ENCODE data around the gene NDFIP1.
"Not testable (repeated sequence)": the region's sequence is repeated elsewhere in the genome, so short reads cannot be mapped to it uniquely, and the experiment has no call there.

The NDFIP1 gene

DNA sequence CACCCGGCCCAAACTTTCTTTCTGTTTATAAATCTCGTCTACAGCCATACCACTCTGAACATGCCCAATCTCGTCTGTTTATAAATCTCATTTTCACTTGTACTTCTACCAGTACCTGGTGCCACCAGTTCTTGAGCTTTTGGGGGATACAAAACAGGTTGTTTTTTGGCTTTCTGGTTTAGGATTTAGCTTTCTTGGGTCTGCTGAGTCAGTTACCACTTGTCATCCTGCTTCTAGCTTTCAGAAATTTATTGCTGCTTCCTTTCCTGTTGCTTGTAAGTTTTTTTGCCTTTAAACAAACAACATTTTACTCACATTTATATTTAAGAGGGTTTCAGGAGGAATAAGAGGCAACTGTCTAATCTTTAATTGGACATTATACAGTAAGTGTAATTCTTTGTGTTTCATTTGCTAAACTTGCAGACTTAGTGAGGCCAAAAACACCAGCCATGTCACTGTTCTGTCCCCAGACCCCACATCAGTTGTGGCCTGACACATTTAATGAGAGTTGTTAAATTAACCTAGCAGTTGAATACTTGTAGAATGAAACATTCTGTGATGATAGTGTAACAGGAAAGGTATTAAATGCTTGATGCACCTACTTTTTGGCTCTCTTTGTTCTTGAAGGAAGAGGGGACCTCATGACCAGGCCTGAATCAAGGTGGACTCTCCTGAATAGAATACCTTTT lies 11.8 kb downstream of the NDFIP1 start:
- no peak for DNase-seq

DNA sequence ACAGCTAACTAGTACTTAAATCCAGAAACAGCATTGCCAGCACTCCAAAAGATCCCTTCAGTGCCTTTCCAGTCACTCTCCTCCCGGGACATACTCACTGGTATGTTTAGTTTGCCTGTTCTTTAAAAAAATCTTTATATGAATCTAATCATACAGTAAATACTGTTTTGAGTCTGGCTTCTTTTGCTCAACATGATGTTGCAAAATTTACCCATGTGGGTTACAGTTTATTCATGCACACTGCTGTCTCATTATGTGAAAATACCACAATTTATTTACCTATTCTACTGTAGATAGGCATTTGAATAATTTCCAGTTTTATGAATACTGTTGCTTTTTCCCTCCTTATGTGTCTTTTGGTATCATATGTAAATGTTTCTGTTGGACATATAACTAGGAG lies 13.5 kb downstream of the NDFIP1 start:
- no peak for DNase-seq

DNA sequence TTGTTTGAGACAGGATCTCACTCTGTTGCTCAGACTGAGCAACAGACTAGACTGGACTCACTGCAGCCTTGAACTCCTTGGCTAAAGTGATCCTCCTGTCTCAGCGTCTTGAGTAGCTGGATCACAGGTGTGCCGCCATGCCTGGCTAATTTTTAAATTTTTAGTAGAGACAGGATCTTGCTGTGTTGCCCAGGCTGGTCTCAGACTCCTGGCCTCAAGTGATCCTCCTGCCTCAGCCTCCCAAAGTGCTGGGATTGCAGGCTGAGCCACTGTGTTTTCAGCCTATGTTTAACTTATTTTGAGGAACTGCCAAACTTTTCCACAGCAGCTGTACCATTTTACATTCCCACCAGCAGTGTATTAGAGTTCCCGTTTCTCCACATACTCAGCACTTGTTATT lies 16.8 kb downstream of the NDFIP1 start:
- no peak for DNase-seq

DNA sequence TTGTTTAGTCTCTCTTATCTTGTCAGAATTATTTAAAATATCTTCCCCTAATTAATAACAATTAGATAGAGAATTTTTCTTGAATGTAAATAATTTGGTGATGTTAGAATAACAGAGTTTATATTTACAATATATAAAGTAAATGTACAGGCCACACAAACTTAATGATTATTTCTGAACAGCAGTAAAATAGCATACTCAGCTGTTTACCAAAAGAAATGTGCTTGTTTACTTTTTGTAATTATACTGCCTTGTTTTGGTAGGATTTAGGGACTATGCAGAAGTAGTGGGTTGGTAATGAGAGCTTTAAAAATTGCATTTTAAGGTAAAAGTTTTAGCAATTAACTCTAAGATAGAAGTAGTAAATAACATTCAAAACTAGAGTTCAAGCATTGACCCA lies 17.4 kb downstream of the NDFIP1 start:
- DNase-seq = no peak

DNA sequence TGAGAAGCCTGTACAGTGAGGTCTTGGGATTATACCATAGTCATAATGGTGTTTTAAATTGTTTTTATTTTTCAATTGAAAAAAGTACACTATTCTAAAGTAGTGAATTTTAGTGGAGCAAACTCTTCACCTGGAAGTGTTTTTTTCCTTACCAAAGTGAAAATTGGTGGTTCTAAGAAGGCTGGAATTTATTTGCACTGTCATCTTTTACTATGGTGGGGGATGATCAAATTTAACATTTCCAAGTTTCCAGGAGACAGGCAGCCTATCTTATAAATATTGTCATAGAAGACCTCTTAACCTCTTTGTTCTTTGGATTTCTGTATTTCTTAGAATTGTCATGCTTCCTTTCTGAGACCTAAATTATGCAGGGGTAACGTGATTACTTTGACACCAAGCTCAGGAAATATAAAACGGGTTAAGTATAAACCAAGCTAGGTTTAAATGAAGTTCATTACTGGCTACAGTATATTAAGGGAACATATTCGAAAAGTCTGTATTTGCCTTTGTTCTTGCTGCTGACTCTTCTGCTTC lies 20.2 kb downstream of the NDFIP1 start:
- DNase-seq = no peak

DNA sequence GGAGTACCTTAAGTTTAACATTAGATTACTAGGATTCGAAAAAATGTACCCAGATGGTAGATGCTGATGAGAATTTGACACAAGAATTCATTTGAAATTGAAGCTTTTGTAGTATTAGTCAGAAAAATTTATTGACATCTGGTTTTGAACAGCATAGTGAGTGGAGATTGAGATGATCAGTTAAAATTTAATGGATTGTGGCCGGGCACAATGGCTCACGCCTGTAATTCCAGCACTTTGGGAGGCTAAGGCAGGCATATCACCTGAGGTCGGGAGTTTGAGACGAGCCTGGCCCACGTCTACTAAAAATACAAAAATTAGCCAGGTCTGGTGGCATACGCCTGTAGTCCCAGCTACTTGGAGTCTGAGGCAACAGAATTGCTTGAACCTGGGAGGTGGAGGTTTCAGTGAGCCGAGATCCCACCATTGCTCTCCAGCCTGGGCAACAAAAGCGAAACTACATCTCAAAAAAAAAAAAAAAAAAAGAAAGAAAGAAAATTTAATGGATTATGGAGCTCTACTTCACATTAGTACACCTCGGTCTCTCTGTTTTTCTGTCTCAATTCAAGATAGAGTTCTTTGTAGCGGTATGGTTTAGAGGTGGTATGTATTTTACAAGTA lies 21.0 kb downstream of the NDFIP1 start:
- no peak for DNase-seq

DNA sequence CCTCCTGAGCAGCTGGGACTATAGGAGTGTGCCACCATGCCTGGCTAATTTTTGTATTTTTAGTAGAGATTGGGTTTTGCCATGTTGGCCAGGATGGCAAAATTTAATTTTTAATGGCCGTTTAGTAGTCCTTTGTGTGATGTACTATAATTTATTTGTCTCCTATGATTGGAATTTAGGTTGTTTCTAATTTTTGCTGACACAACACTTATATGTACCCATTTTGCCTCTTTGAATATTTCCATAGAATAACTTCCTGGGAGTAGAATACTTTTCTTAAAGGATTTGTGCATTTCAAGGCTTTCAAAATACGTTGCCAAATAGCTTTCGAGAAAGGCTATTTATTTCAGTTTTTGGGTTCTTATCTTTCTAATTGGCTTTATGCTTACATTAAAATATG lies 22.8 kb downstream of the NDFIP1 start:
- DNase-seq = no peak

DNA sequence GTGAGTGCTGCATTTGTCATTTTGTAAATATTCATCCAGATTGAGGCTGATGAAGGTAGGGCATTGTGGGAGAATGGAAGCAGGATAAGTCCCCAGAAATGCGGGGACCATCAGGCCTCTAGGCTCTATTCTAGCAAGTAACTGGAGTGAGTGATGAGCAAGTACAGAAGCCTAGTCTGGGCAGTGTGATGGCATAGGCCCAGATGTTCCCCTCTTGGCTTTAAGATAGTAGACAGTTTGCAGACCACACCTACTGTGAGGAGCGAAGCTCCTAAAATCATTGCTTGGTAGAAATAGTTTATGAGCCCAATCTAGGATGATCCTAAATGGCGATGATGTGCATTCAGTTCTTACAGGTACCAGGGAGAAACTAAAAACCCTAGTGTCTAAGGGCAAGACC lies 24.3 kb downstream of the NDFIP1 start:
- DNase-seq = no peak

DNA sequence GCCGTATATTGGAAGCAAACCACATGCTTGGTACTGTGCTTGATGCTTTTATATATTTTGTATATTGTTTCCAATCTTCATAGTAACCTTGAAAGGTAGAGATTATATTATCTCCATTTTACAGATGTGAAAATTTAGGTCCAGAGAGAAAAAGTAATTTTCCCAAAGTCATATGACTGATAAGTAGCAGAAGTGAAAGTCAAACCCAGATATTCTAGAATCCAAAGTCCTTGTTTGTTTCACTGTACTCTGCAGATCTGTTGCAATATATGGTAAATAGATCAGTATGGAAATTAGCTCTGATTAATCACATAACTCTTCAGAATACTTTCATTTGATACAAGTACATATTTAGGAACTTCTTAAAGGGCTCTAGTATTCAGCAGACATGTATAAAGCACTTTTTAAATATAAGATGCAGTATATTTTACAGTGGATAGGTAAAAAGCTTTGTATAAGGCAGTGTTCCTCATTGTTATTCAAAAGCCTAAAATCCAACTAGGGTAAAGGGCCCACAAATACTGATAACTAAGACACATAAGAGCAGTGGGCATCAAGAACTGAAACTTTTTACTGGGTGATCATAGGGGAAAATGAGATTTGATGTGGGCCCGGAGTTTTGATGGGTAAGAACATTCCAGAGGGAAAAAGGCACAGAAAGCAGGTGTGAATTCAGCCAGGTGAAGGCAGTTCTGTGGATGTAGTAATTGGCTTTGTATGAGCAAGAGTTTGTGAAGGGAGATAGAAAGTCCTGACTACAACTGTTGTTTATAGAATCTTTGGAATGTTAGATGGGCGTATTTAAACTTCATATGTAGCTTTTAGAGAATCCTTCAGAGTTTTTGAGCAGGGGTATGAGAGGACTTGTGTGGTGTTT lies 25.0 kb downstream of the NDFIP1 start:
- no peak for DNase-seq

DNA sequence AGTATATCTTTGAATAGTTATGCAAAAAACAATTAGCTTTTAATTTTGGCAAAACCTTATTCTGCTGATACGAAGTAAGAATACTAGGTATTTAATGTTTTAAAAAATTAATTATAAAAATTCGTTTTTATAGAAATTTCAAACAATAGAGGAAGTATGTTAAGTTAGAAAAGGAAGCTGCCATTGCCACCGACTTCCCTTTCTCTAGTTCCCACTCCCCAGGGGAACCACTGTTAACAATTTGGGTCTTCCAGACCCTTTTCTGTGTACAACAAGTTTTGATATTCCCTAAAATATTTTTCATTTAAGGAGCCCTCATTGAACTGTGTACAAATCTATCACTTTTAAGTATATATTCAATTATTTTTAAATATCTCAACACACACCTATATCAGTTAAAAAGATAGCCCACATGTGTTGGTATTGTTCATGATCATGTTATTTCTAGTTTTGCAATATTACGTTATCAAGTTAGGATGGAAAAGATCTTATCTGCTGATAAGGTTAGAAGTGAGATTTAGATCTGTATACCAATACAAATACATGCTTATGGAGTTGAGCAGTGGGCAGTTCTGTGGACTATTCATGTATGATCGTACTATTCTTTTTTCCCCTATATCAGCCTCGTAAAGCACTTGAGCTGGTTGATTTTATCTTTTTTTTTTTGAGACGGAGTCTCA lies 25.9 kb downstream of the NDFIP1 start:
- no peak for DNase-seq

DNA sequence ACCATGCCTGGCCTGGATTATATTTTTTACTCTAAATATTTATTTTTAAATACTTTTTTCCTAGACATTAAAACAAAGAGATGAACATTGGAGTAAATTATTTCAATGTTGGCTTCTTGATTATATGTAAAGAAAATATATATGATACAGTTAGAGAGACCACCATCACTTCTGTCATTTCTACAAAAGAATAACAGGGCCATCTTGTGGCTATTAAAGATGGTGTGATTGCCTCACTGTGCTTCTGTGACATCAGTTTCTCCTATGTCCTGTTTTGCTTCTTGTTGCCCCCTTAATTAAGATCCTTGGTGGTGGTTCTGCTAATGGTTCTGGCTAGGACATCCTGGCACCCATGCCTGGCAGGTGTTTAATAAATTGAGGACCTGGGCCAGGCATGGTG lies 32.9 kb downstream of the NDFIP1 start:
- no peak for DNase-seq

DNA sequence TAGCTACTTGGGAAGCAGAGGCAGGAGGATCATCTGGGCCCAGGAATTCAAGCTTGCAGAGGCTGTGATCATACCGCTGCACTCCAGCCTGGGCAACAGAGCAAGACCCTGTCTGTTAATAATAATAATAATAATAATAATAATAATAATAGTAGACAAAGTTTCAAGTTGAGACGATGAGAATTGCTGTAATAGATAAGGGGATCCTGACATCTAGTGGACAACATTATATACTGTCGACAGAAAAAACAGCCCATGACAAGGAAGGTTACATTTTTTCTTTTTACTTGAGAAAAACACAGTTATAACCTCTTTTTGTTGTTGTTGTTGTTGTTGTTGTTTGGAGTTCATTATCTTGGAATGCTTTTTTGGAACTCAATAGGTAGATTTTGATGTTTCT lies 35.3 kb downstream of the NDFIP1 start:
- no peak for DNase-seq

DNA sequence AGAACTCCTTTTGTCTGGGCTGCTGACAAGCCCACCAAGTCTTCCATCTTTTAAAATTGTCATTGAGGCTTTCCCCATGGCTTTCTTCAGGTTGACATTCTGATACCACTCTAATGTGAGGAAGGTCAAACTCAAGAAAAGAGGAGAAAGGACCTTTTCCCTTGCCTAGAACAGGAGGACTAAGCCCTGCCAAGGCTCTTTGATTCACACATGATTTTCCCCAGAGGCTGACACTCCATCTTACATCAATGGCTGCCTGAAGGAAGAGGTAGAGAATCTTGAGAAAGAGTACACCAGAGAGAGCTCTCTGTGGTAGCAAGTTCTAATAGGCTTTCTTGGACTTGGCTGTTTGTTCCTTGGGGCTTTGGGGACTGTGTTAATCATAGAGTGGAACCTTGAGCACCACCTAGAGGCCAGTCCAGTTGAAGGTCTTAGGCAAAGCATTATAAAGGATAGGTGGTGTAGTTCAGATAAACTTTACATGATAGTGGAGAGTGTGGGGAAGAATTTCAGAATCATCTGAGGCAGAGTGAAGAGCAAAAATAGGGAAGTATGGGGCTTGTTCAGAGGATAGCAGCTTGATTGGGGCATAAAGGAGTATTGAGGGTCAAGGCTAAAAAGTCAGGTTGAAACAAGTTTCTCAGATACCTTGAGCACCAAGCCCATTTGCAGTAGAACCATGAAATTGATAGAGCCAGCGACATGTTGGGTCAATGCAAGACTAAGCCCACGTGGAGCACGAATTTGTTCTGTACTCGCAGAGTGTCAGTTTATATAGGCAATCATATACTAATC lies 36.7 kb downstream of the NDFIP1 start:
- no peak for DNase-seq

DNA sequence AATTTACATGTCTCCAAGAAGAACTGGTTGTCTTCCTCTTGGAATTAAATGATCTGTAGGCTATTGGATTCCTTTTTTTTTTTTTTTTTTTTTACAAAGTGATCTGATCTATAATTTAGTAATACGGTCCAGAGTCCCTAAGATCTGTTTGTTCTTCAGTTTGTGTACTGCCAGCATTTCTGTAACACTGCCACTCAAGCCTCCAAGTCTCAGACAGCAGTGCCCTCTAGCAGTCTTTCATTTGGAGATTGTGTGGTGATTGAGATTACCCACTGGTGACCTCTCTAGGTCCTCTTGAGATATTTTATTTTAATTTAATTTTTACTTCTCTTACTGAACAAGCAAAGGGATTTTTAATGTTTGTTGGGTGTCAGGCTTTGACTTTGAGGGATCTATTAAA lies 40.8 kb downstream of the NDFIP1 start:
- DNase-seq = no peak

DNA sequence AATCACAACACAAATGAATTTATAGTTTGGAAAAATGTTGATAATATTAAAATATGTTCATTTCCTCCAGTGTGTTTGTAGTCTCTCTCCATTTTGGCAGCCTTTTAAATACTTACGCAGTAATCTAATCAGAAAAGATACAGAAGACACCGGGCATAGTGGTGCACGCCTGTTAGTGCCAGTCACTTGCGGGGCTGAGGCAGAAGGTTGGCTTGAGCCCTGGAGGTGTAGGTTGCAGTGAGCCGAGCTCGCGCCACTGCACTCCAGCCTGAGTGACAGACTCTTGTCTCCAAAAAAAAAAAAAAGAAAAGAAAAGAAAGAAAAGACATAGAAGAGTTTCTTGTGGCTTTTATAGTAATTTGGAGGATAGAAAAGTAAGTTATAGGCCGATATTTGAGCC lies 41.9 kb downstream of the NDFIP1 start:
- no peak for DNase-seq

DNA sequence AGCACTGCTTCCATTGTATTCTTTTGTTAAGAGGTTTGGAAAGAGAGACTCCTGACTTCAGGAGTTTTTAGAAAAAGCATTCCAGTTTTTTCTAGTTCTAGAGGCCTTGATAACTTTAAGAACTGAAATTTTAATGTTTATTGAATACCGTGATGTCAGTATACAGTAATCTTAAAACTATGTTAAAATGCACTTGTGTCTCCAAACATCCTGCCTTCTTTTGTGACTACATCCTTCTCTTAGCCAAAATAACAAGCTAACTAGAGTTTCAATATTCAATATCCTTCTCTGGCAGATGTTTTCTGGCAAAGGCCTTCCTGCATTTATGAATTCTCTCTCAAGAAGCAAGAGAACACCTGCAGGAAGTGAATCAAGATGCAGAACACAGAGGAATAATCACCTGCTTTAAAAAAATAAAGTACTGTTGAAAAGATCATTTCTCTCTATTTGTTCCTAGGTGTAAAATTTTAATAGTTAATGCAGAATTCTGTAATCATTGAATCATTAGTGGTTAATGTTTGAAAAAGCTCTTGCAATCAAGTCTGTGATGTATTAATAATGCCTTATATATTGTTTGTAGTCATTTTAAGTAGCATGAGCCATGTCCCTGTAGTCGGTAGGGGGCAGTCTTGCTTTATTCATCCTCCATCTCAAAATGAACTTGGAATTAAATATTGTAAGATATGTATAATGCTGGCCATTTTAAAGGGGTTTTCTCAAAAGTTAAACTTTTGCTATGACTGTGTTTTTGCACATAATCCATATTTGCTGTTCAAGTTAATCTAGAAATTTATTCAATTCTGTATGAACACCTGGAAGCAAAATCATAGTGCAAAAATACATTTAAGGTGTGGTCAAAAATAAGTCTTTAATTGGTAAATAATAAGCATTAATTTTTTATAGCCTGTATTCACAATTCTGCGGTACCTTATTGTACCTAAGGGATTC lies 43.1 kb downstream of the NDFIP1 start:
- no peak for DNase-seq

DNA sequence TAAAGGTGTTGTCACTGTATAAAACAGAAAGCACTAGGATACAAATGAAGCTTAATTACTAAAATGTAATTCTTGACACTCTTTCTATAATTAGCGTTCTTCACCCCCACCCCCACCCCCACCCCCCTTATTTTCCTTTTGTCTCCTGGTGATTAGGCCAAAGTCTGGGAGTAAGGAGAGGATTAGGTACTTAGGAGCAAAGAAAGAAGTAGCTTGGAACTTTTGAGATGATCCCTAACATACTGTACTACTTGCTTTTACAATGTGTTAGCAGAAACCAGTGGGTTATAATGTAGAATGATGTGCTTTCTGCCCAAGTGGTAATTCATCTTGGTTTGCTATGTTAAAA lies 43.8 kb downstream of the NDFIP1 start:
- DNase-seq = no peak

DNA sequence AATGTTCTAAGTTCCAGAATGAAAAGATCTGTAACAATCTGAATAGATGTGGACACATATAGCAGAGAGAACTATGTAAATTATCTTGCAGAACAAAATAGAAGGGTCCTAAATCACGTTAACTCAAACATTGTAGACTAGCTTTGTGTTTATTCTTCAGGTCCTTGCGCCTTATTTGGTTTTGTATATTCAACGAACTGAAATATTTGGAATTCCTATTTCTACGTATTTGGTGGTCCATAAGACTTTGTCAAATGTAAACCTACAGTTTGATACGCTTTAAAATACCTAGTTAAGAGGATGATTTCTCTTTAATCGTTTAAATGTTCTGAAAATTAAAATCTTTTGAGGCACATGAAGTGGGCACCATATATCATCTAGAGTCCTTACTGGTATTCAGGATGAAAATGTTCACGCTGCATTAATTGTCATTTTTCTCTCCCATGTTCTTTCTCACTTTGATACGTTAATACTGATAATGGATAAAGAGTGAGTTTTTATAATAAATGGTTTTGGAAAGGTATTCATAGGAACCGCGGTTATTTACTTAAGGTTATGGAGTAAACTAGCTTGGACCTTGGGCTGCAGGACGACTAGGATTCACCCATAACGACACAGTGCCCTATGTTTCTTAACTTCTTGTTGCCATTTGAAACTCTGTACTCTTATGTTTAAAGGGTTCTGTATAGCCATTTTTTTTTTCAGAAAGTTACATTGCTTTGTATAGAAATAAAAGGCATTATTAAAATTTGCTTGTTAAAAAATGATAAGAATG lies 45.3 kb downstream of the NDFIP1 start:
- DNase-seq = no peak

DNA sequence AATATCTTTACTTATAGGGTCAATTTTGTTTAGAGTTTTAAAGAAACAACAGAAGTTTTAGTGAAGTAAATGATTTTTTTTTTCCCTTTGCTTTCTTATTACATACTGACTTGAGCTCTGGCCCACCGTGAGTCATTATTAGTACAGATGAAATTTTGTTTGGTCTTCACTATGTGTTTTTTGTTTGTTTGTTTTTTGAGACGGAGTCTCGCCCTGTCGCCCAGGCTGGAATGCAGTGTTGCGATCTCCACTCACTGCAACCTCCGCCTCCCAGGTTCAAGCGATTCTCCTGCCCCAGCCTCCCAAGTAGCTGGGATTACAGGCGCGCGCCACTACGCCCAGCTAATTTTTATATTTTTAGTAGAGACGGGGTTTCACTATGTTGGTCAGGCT lies 45.9 kb downstream of the NDFIP1 start:
- not testable (repeated sequence) for DNase-seq

DNA sequence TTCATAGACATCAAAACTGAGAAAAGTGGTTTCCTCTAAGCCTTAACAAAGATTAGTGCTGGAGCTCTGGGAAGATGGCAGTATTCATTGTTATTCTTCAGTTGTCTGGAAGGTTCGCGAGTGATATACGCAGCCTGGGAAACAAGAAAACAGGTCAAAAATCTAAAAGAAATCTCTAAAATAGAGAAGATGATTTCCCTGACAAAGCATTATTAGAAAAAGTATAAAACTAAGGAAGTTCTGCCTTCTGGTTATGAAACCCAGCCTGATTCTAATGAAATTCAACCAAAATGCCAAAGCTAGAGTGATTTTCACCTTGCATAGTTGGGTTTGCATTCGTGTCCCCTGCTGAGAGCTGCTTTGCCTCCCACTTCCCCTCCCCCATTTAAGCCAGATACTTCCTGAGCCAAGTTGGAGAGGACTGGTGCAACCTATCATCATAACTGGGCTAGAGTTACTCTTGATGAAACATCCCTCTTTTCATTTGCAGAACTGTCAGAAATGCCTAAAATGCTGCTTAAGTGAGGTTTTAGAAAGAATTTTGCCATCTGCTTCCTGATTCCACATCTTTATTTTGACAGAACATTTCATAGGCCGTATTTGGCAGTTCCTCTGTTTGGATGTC lies 48.4 kb downstream of the NDFIP1 start:
- no peak for DNase-seq
